A549 (cell line): ENCODE results near the gene FREM1.

Experiments
- CEBPB ChIP-seq, 2 experiments: fragments of >200 bp in 1 of 2; sonication (Bioruptor Twin) in 1 of 2; formaldehyde crosslinking in 1 of 2; IDR thresholded peaks; 2 replicates each; pipeline ENCODE4 v1.6.1; 2012 to 2016
- CHD4 ChIP-seq: fragments of 200-600 bp; sonication (generic); IDR thresholded peaks from 2 replicates; pipeline ENCODE4 v1.6.1; 2016; ENCODE audit warnings: antibody characterized with exemption, mild to moderate bottlenecking, borderline replicate concordance
- CTCF ChIP-seq: fragments of >200 bp; sonication (Bioruptor Twin); formaldehyde crosslinking; IDR thresholded peaks from 3 replicates; pipeline ENCODE4 v1.5.1; 2016
- MYC ChIP-seq: IDR thresholded peaks from 2 replicates; pipeline ENCODE4 v1.6.1; 2012; ENCODE audit warnings: mild to moderate bottlenecking, inconsistent platforms, low read length, improper control_type of control experiment, borderline replicate concordance
- POLR2A ChIP-seq: IDR thresholded peaks from 2 replicates; pipeline ENCODE4 v1.6.1; 2012; ENCODE audit warnings: mild to moderate bottlenecking, low read length
- RFX5 ChIP-seq: fragments of 450-650 bp; IDR thresholded peaks from 2 replicates; pipeline ENCODE4 v1.7.1; 2014; ENCODE audit warnings: antibody characterized with exemption, mild to moderate bottlenecking, moderate library complexity

DNA sequence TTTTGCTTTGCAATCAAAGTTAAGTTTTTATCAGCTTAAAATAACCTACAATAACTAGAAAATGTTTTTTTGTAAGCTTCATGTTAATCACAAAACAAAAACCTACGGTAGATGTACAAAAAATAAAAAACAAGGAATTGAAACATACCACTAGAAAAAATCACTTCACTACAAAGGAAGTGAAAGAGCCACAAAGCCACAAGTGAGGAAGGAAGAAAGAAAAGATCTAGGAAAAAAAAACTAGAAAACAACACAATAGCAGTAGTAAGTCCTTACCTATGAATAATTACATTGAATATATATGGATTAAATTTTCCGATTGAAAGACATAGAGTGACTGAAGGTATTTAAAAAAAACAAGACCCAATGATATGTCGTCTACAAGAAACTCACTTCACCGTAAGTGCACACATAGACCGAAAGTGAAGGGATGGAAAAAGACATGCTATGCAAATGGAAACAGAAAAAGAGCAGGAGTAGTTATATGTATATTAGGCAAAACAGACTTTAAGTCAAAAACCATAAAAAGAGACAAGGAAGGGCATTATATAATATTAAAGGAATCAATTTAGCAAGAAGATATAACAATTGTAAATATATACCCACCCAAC lies 203.6 kb downstream of the FREM1 start:
- TF ChIP-seq CTCF (no peak), MYC (no peak), CHD4 (no peak), CEBPB (IDR thresholded peaks at IDR 0.05) (no peak), POLR2A (no peak), RFX5 (no peak)
